ENCODE data around the gene ACSF3.

DNA sequence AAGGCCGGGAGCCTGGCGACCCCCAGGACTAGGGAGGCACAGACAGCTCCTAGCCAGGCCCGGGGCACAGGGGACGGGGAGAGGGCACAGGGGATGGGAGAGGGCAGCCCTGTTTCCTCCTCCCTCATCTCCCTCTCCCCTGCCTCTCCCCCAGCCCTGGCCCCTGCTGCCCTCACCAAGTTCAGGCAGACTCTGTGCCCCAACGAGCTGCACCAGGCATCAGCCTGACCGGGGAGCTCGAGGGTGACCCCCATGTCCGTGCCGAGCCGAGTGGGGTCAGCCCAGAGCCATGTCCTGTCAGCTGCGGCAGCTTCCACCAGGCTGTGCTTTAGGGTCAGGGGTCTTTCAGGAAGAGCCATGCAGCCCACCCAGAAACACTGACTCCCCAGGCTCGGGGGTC lies 83.8 kb downstream of the ACSF3 start:
- TF ChIP-seq EZH2 (IDR thresholded peaks at IDR 0.05; ENCODE audit: low read length, missing control alignments) = no peak
- TF ChIP-seq, protein P1, sequence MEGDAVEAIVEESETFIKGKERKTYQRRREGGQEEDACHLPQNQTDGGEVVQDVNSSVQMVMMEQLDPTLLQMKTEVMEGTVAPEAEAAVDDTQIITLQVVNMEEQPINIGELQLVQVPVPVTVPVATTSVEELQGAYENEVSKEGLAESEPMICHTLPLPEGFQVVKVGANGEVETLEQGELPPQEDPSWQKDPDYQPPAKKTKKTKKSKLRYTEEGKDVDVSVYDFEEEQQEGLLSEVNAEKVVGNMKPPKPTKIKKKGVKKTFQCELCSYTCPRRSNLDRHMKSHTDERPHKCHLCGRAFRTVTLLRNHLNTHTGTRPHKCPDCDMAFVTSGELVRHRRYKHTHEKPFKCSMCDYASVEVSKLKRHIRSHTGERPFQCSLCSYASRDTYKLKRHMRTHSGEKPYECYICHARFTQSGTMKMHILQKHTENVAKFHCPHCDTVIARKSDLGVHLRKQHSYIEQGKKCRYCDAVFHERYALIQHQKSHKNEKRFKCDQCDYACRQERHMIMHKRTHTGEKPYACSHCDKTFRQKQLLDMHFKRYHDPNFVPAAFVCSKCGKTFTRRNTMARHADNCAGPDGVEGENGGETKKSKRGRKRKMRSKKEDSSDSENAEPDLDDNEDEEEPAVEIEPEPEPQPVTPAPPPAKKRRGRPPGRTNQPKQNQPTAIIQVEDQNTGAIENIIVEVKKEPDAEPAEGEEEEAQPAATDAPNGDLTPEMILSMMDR (conservative IDR thresholded peaks at IDR 0.05 in 1 of 2, IDR thresholded peaks at IDR 0.05 in 1 of 2; ENCODE audit: low read depth in 1 of 2, low read length in 2 of 2) = no peak

Data from fibroblast of lung (primary cell).